ENCODE measurements around the gene PEX10. TPM values are rescaled to one million over a fixed set of nuclear protein-coding genes. Genes with fewer than 3 reads are reported as not detected.
"Not testable (repeated sequence)": the region's sequence is repeated elsewhere in the genome, so short reads cannot be mapped to it uniquely, and the experiment has no call there.

The PEX10 gene
- 24.9 and 37.3 TPM in 2 replicates for total RNA-seq

- peak; percentile 83 to 96 for DNase-seq (ENCODE audit: low read depth in 2 of 2)
Observed at GRCh38 chr1:2412395-2412772, at the start of gene PEX10. PEX10 (minus strand) TSS chr1:2412564; CDS start chr1:2412502, 62 bp downstream.

DNA sequence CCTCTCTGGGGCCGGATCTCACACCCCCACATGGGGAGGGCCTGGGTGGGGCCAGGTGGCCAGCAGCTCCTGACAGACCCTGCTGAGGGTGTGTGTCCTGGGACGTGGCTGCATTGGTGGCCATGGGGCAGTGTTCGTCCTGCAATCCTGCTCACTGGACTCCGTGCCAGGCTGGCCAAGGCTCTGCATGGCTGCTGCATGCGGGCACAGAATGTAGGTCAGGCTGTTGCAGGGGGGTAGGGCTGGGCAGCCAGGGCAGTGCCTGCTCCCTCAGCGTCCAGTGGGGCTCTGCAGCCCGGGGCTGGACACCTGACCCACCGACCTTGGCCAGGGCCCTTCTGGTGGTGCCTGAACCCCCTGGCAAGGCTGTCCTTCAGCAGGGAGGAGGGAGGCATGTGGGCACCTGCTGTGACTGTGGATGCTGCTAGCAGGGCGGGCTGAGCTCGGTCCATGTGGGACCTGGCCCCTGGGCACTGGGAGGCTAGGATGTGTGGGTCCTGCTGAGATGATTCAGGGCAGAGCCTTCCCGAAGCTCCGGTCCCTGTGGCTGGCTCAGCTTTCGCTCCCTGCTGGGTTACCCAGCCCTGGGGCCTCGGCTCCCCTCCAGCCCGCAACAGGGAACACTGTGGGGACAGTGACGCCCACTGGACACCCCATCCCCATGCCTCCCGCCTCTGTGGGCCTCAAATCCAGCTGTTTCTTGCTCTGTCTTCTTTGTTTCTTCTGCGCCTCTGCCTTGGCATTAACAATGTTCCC is 48.8 kb upstream of the PEX10 start:
- DNase-seq (ENCODE audit: low read depth in 2 of 2): no peak

DNA sequence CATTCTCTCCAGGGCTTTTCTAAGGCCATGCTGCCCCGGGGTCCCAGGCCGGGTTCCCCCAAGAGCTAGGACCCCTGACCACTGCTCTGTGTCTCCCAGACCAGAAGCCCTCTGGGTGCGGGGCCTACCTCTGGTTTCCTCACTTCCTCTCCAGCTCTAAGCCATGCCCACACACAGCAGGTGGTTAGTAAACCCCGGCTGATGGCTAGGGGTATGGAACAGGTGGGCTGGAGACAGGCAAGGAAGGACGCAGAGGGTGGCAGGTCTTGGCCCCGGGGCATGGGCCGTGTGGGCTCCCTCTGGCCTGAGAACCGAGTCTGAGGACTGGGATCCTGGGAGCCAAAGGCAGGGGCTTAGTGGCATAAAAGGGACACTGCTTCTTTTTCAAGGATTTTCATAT is 47.8 kb upstream of the PEX10 start:
- no peak for DNase-seq (ENCODE audit: low read depth in 2 of 2)

- peak; percentile 53 to 72 for DNase-seq (ENCODE audit: low read depth in 2 of 2)
Observed at GRCh38 chr1:2459757-2460156, 47.4 kb upstream of the PEX10 start.

GRCh38 chr1:2459102-2459753 is 46.9 kb upstream of the PEX10 start:
- DNase-seq (ENCODE audit: low read depth in 2 of 2): not testable (repeated sequence)

GRCh38 chr1:2458687-2459086 is 46.3 kb upstream of the PEX10 start:
- DNase-seq (ENCODE audit: low read depth in 2 of 2): no peak

DNA sequence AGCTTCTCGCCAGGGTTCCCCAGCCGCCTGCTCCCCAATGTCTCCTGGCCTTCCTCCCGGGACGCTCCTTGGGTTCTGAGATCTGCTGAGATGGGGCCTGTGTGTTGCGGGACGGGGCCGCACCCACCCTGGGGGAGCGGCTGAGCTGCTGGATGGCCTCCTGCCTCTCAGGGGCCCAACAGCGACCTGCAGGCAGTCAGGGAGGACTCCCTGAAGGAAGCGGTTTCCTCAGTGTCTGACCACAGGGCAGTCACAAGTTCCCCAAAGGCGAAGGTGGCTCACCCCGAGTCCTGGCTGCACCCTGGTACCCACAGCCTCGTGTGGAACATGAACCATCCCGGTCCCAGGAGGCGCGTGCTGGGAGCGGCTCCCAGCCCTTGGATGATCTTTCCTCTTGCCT is 45.1 kb upstream of the PEX10 start:
- DNase-seq (ENCODE audit: low read depth in 2 of 2): no peak

- no peak for DNase-seq (ENCODE audit: low read depth in 2 of 2)
Observed at GRCh38 chr1:2455757-2456156, 43.4 kb upstream of the PEX10 start.

DNA sequence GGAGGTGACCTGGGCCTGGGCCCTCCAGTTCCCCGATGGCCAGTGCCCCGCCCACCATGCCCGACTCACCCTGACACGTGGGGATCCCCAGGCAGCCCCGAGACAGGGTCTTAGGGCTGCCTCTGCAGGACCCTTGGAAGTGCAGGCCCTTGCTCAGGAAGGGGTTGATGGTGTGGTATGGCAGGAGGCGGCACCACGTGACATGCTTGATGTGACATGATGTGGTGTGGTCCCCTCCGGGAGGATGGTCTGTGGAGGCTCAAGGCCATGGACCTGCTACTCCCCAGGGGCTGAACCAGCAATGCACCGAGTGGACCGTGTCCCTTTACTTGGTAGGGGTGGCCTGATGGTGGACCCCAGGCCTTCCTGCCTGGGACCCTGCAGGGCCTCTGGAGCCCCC is 41.9 kb upstream of the PEX10 start:
- DNase-seq (ENCODE audit: low read depth in 2 of 2): no peak

DNA sequence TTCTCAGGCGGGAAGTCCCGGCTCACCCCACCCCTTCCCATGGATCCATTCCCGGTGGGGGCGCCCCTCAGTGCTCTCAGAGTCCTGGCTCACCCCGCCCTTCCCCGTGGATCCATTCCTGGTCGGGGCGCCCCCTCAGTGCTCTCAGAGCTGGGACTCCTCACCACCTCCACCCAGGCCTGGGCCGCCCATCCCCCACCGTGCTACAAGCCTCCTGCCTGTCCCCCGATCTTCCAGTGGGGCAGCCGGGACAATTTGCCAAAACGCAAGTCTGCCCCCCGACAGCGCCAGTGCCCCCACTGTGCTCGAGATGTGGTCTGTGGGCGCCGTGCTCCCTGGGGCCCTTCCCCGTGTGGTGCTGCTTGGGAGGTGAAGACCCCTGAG is 40.6 kb upstream of the PEX10 start:
- DNase-seq (ENCODE audit: low read depth in 2 of 2): no peak

GRCh38 chr1:2452201-2452931 is 40.0 kb upstream of the PEX10 start:
- peak in 1 of 2 donors; percentile 15 for DNase-seq (ENCODE audit: low read depth in 2 of 2)

DNA sequence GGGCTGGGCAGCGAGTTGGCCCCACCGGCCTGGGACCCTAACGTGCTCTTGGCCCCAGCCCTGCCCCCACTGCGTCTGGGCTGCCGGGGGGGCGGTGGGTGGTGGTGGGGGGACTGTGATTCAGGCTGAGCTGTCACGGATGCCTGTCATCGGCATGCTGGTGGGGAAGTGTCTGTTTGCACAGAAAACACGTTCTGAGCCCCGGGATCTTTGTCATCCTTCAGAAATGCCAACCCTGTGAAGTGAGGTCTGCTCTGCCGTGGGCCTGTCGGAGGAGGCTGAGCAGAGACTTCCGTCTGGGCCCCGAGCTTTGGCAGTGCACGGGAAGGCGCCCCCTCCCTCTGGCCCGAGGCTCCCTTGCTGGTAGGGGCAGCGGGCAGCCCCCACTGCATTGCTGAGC is 39.4 kb upstream of the PEX10 start:
- DNase-seq (ENCODE audit: low read depth in 2 of 2): peak in 1 of 2 donors; percentile 78

DNA sequence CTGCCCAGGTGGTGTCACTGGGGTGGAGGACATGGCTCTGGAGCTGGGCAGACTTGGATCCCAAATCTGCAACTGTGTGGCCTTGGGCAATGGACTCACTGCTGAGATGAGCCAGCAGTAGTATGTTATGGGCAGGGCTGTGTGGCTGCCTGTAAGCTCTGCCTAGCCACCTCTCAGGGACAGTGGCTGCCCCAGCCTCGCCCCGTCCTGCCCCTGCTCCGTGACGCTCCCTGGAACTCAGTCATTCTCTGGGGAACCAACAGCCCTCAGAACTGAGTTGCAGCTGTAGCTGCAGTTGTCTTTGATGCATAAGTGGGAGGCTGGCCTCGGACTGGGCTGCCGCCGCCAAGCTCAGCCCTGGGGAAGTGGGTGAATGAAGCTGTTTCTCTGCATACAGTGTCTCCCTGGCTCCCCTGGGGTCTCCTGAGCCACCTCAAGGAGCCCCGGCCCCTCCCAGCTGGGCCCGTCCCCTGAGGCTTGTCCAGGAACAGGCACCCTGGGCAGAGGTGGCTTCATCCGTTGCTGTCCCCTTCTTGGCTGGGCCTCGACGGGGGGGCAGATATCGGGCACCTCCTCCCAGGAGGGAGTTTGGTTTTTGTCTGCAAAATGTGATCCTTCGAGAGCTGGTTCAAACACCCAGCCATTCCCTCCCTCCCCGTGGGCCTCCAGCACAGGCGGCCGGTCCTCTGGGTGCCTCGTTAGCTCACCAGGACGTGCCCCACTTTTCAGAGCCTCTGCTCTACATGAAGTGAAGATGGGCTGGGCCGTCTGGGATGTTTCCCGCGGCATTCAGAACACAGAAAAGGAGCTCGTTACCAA is 37.5 kb upstream of the PEX10 start:
- DNase-seq (ENCODE audit: low read depth in 2 of 2): no peak

- DNase-seq (ENCODE audit: low read depth in 2 of 2): peak in 1 of 2 donors; percentile 35
Observed at GRCh38 chr1:2448098-2448445, 35.7 kb upstream of the PEX10 start.

- no peak for DNase-seq (ENCODE audit: low read depth in 2 of 2)
Observed at GRCh38 chr1:2447276-2448097, 35.1 kb upstream of the PEX10 start.

- no peak for DNase-seq (ENCODE audit: low read depth in 2 of 2)
Observed at GRCh38 chr1:2446861-2447260, 34.5 kb upstream of the PEX10 start.

DNA sequence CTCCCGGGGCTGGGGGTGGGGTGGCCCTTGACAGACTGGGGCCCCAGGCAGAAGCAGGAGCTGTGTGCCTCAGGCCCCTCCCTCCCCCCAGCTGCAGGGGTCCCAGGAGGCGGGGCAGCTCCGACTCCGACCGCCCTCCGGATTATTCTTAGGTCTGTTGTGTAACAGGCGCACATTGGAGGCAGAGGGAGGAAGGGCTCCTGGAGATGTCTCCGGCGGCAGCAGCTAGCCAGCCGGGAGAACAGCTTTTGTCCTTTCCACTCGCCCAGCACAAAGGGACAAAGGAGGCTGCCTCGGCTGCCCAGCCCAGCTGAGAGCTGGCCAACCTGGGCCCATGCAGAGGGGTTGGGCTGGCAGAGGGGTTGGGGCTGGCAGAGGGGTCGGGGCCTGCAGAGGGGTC is 34.0 kb upstream of the PEX10 start:
- no peak for DNase-seq (ENCODE audit: low read depth in 2 of 2)

- DNase-seq (ENCODE audit: low read depth in 2 of 2): no peak
Observed at GRCh38 chr1:2445823-2446215, 33.5 kb upstream of the PEX10 start.

DNA sequence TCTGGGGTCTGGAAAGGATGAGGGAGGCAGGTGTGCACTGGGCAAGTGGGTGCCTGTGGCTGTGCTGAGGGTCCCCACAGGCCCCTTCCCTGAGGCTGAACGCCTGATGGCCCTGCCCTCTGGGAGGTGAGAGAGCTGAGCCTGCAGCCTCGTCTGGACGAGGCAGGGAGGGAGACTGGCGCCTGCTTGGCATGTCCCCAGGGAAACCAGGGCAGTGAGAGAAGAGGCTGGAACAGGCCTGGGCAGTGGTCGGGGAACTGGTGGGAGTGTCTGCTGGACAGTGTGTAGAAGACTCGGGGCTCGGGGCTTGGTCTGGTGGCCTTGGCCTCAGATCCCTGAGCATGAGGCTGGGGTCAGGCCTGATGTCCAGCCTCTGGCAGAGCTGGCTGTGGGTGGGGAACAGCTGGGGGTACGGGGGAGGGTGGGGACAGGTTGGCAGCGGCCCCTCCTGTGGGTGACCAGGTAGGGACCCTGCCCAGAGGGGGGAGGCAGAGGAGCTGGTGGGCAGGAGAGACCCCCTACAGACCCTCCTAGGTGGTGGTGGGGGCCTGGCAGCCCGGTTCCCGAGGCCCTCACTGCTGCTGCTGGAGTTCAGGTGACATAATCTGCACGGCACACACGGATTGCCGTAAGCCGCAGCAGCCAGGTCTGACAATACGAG is 32.9 kb upstream of the PEX10 start:
- no peak for DNase-seq (ENCODE audit: low read depth in 2 of 2)

DNA sequence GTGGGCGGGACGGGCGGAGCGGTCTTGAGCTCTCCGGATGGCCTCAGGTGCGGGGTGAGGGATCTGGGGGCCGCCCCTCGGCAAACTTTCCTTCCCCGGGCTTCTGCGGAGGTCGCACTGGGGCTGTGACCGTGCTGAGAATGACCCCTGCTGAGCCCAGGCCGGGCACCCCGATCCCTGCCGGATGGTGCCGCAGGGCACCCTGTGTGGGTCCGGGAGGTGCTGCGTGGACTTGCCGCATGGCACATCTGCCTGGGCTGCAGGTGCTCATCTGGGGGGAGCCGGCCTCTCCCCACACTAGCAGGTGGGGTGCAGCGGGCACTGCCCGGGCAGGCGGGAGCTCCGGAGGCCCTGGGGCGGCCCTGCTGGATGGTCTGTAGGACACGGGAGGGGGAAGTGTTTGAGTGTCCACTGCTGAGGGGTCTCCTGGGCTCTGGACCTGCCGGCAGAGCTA is 31.8 kb upstream of the PEX10 start:
- no peak for DNase-seq (ENCODE audit: low read depth in 2 of 2)

Measured in dermis microvascular lymphatic vessel endothelial cell (primary cell).